NCI-H748 (cell line): ENCODE results near the gene ATG4A.

ENCODE experiments used
- DNase-seq: peaks from one replicate; lab custom pipeline; 2025; ENCODE audit not compliant: unreplicated experiment; lab: John Stamatoyannopoulos, UW

The ATG4A gene

GRCh38 chrX:108122748-108123147 lies 31.2 kb downstream of the ATG4A start:
- DNase-seq, result no peak

GRCh38 chrX:108123591-108124366 lies 32.2 kb downstream of the ATG4A start:
- DNase-seq, result no peak

GRCh38 chrX:108126661-108127060 lies 35.1 kb downstream of the ATG4A start:
- no peak for DNase-seq

- no peak for DNase-seq
These were observed 35.6 kb downstream of the ATG4A start for GRCh38 chrX:108127152-108127551.

GRCh38 chrX:108130889-108131288 lies 39.3 kb downstream of the ATG4A start:
- no peak for DNase-seq

GRCh38 chrX:108131471-108131870 lies 39.9 kb downstream of the ATG4A start:
- DNase-seq, result no peak

GRCh38 chrX:108132034-108132433 lies 40.5 kb downstream of the ATG4A start:
- no peak for DNase-seq

- no peak for DNase-seq
These were observed 41.3 kb downstream of the ATG4A start for GRCh38 chrX:108132876-108133275.

GRCh38 chrX:108134724-108135123 lies 43.1 kb downstream of the ATG4A start:
- no peak for DNase-seq

GRCh38 chrX:108138814-108139702 lies 47.5 kb downstream of the ATG4A start:
- no peak for DNase-seq

GRCh38 chrX:108148524-108148923 lies 56.9 kb downstream of the ATG4A start:
- DNase-seq, result no peak

GRCh38 chrX:108156082-108156481 lies 64.5 kb downstream of the ATG4A start:
- DNase-seq, result no peak

GRCh38 chrX:108156934-108157466 lies 65.4 kb downstream of the ATG4A start:
- DNase-seq, result no peak

- DNase-seq, result no peak
These were observed 66.0 kb downstream of the ATG4A start for GRCh38 chrX:108157628-108158027.

- no peak for DNase-seq
These were observed 67.6 kb downstream of the ATG4A start for GRCh38 chrX:108159028-108159670.

- no peak for DNase-seq
These were observed 68.7 kb downstream of the ATG4A start for GRCh38 chrX:108160309-108160708.

- no peak for DNase-seq
These were observed 70.7 kb downstream of the ATG4A start for GRCh38 chrX:108162265-108162664.

GRCh38 chrX:108163333-108164082 lies 71.9 kb downstream of the ATG4A start:
- no peak for DNase-seq

- peak; percentile 1 for DNase-seq
These were observed 74.0 kb downstream of the ATG4A start for GRCh38 chrX:108165383-108166111.
